Measurements from ENCODE around the gene WWOX. TPM values are rescaled to one million over a fixed set of nuclear protein-coding genes. Genes with fewer than 3 reads are reported as not detected.

Gene WWOX
- total and polyA plus RNA-seq, 2 of the 4 experiments (the other 2 are of a cell fraction), result 2.7 to 5.4 TPM

- H3K27me3 ChIP-seq (ENCODE audit: control insufficient read depth, insufficient read depth, low read length), result no peaks in the 10 kb centered on the region
- H3K79me1 ChIP-seq (ENCODE audit: low read depth in 1 of 2, low read length in 2 of 2), result no peaks in the 10 kb centered on the region
- H2BK15ac ChIP-seq (ENCODE audit: low read depth, low read length), result no peak overlapping the region
- TF ChIP-seq RCOR1 (IDR thresholded peaks at IDR 0.05; ENCODE audit: insufficient replicate concordance, low read length), result no peak
- no peak for TF ChIP-seq RFX5 (IDR thresholded peaks at IDR 0.05; ENCODE audit: low read depth, low read length)
- no peak for TF ChIP-seq CEBPB (IDR thresholded peaks at IDR 0.05; ENCODE audit: low read depth, low read length)
- no peak overlapping the region for H3K9ac ChIP-seq (ENCODE audit: low read depth, low read length)
- no peaks in the 10 kb centered on the region for H3K4me1 ChIP-seq (ENCODE audit: control insufficient read depth, insufficient read depth, low read length)
- no peak for ATAC-seq (ENCODE audit: low read depth)
- no peaks in the 10 kb centered on the region for H3K9me1 ChIP-seq (ENCODE audit: insufficient read depth, low read length)
- H4K5ac ChIP-seq (ENCODE audit: low read depth, low read length), result no peak overlapping the region
- POLR2A ChIA-PET (ENCODE audit: unreplicated experiment), result no interaction called here
- H4K8ac ChIP-seq (ENCODE audit: low read depth in 2 of 2, low read length in 2 of 2), result no peak overlapping the region
- no peak overlapping the region for H4K91ac ChIP-seq (ENCODE audit: insufficient read depth, low read depth, low read length)
- intact Hi-C loops (cut with micrococcal nuclease) (no loop called here), in situ Hi-C loops (cut with MboI; ENCODE audit: low sequenced_read_pairs) (no loop called here), dilution Hi-C loops (cut with HindIII; ENCODE audit: low sequenced_read_pairs, unreplicated experiment) (no loop called here)
- no peak overlapping the region for H3K14ac ChIP-seq (replicated peaks; ENCODE audit: low read depth, low read length)
- H3K27ac ChIP-seq (ENCODE audit: insufficient read depth, low read length), result no peak overlapping the region
- H3K4ac ChIP-seq (ENCODE audit: low read depth, low read length), result no peak overlapping the region
- H2AK9ac ChIP-seq (replicated peaks; ENCODE audit: low read depth, low read length, poor library complexity), result no peak overlapping the region
- no peak overlapping the region for H3K4me2 ChIP-seq (ENCODE audit: low read depth, low read length)
- no peak overlapping the region for H2AK5ac ChIP-seq (ENCODE audit: low read depth, low read length)
- CTCF ChIA-PET, result interaction anchor here (1.3 kb wide), 1 partner anchor 17 kb away, joined by 4 read pairs; no protein-coding TSS in a partner anchor
- BruUV-seq (replicated peaks), result no TSS peak
- no peak overlapping the region for H3K4me3 ChIP-seq (ENCODE audit: insufficient read depth, low read depth, low read length)
- no CpG with 5 or more reads among the region's 4 CpGs for WGBS, 2 experiments (ENCODE audit: extremely low coverage in 2 of 2, insufficient read length in 1 of 2)
- H2BK5ac ChIP-seq (ENCODE audit: low read depth, low read length, poor library complexity, severe bottlenecking), result no peak overlapping the region
- no peak overlapping the region for H3K18ac ChIP-seq (ENCODE audit: low read depth, low read length)
- H2BK120ac ChIP-seq (ENCODE audit: low read depth, low read length), result no peak overlapping the region
- peaks cover 6% of the 10 kb centered on the region for H3K9me3 ChIP-seq (ENCODE audit: control insufficient read depth, insufficient read depth, low read length)
- H3K36me3 ChIP-seq (ENCODE audit: control insufficient read depth, insufficient read depth, low read length), result no peaks in the 10 kb centered on the region
- no peak for DNase-seq
- no peak overlapping the region for H2AFZ ChIP-seq (replicated peaks; ENCODE audit: low read length, poor library complexity)
- H3K56ac ChIP-seq (ENCODE audit: extremely low read depth, insufficient read depth, low read length), result no peak overlapping the region
- H2BK20ac ChIP-seq (ENCODE audit: low read depth, low read length), result no peak overlapping the region
- no peaks in the 10 kb centered on the region for H4K20me1 ChIP-seq (ENCODE audit: insufficient read depth, low read length)
- no peak overlapping the region for H3K23ac ChIP-seq (ENCODE audit: low read depth, low read length)
Observed at GRCh38 chr16:78286065-78286464, 186.6 kb downstream of the WWOX start.
